ENCODE data around the gene COQ3.

Gene COQ3

GRCh38 chr6:99331531-99331930 lies 62.5 kb downstream of the COQ3 start:
- no peak for DNase-seq (ENCODE audit: low read depth in 2 of 2)

GRCh38 chr6:99330159-99330558 lies 63.8 kb downstream of the COQ3 start:
- peak; percentile 21 to 33 for DNase-seq (ENCODE audit: low read depth in 2 of 2)

GRCh38 chr6:99324996-99325395 lies 69.0 kb downstream of the COQ3 start:
- no peak for DNase-seq (ENCODE audit: low read depth in 2 of 2)

Data from stimulated activated CD8-positive, alpha-beta memory T cell treated with anti-CD3 and anti-CD28 coated beads, Interleukin-7, amount 100 ng/mL, for 4 hours (primary cell).